ENCODE measurements around the gene RGS12.

Gene RGS12

GRCh38 chr4:3250438-3250955 is 42.3 kb upstream of the RGS12 start:
- Histone ChIP-seq H3K4me1 (no peaks in the 10 kb centered on the region), H3K27me3 (no peaks in the 10 kb centered on the region), H3K9me3 (no peaks in the 10 kb centered on the region; the same call in 1 of the 2 replicates), H3K4me3 (ENCODE audit: low read depth, low read length) (no peak overlapping the region), H3K36me3 (no peaks in the 10 kb centered on the region)
- DNase-seq = peak; percentile 8
- TF ChIP-seq CTCF (IDR thresholded peaks at IDR 0.05; ENCODE audit: low read depth, low read length) = no peak

- Histone ChIP-seq H3K4me1 (no peaks in the 10 kb centered on the region), H3K36me3 (no peaks in the 10 kb centered on the region), H3K27me3 (no peaks in the 10 kb centered on the region), H3K9me3 (no peaks in the 10 kb centered on the region; the same call in 1 of the 2 replicates), H3K4me3 (ENCODE audit: low read depth, low read length) (no peak overlapping the region)
- no peak for TF ChIP-seq CTCF (IDR thresholded peaks at IDR 0.05; ENCODE audit: low read depth, low read length)
- DNase-seq = peak; percentile 16
Observed at GRCh38 chr4:3250956-3251690, 41.7 kb upstream of the RGS12 start.

GRCh38 chr4:3251691-3252479 is 40.9 kb upstream of the RGS12 start:
- DNase-seq = peak; percentile 4
- no peak for TF ChIP-seq CTCF (IDR thresholded peaks at IDR 0.05; ENCODE audit: low read depth, low read length)
- H3K27me3 ChIP-seq = no peaks in the 10 kb centered on the region
- no peaks in the 10 kb centered on the region for H3K4me1 ChIP-seq
- H3K36me3 ChIP-seq = no peaks in the 10 kb centered on the region
- no peaks in the 10 kb centered on the region; the same call in 1 of the 2 replicates for H3K9me3 ChIP-seq
- no peak overlapping the region for H3K4me3 ChIP-seq (ENCODE audit: low read depth, low read length)

- no peaks in the 10 kb centered on the region for H3K27me3 ChIP-seq
- H3K9me3 ChIP-seq = no peaks in the 10 kb centered on the region; the same call in 1 of the 2 replicates
- H3K4me1 ChIP-seq = no peaks in the 10 kb centered on the region
- no peak overlapping the region for H3K4me3 ChIP-seq (ENCODE audit: low read depth, low read length)
- TF ChIP-seq CTCF (IDR thresholded peaks at IDR 0.05; ENCODE audit: low read depth, low read length) = no peak
- DNase-seq = peak; percentile 4
- H3K36me3 ChIP-seq = no peaks in the 10 kb centered on the region
Observed at GRCh38 chr4:3252480-3252828, 40.4 kb upstream of the RGS12 start.

- no peak overlapping the region for H3K4me3 ChIP-seq (ENCODE audit: low read depth, low read length)
- no peak for TF ChIP-seq CTCF (IDR thresholded peaks at IDR 0.05; ENCODE audit: low read depth, low read length)
- no peak for DNase-seq
- H3K36me3 ChIP-seq = no peaks in the 10 kb centered on the region
- no peaks in the 10 kb centered on the region for H3K27me3 ChIP-seq
- no peaks in the 10 kb centered on the region; the same call in 1 of the 2 replicates for H3K9me3 ChIP-seq
- no peaks in the 10 kb centered on the region for H3K4me1 ChIP-seq
Observed at GRCh38 chr4:3252831-3253641, 39.8 kb upstream of the RGS12 start.

Data from BE2C (cell line).